ENCODE results near the gene SAMD4A. TPM values are rescaled to one million over a fixed set of nuclear protein-coding genes. Genes with fewer than 3 reads are reported as not detected.
"Not testable (repeated sequence)": the region's sequence is repeated elsewhere in the genome, so short reads cannot be mapped to it uniquely, and the experiment has no call there.

The SAMD4A gene
- total RNA-seq, 1 experiment from 2014 or later, result 2.9 TPM

- in situ Hi-C loops (cut with HindIII; ENCODE audit: low pct_unique_long_range_greater_than_20kb, low sequenced_read_pairs), result no loop called here
- no peak for DNase-seq (ENCODE audit: low read depth)
These were observed 222.2 kb downstream of the SAMD4A start for GRCh38 chr14:54789166-54789565.

- no peak for DNase-seq (ENCODE audit: low read depth)
- in situ Hi-C loops (cut with HindIII; ENCODE audit: low pct_unique_long_range_greater_than_20kb, low sequenced_read_pairs), result no loop called here
These were observed 223.0 kb downstream of the SAMD4A start for GRCh38 chr14:54789781-54790480.

GRCh38 chr14:54791001-54791400 lies 224.1 kb downstream of the SAMD4A start:
- in situ Hi-C loops (cut with HindIII; ENCODE audit: low pct_unique_long_range_greater_than_20kb, low sequenced_read_pairs), result no loop called here
- DNase-seq (ENCODE audit: low read depth), result no peak

GRCh38 chr14:54792288-54792687 lies 225.4 kb downstream of the SAMD4A start:
- in situ Hi-C loops (cut with HindIII; ENCODE audit: low pct_unique_long_range_greater_than_20kb, low sequenced_read_pairs), result no loop called here
- no peak for DNase-seq (ENCODE audit: low read depth)

- in situ Hi-C loops (cut with HindIII; ENCODE audit: low pct_unique_long_range_greater_than_20kb, low sequenced_read_pairs), result no loop called here
- no peak for DNase-seq (ENCODE audit: low read depth)
These were observed 227.2 kb downstream of the SAMD4A start for GRCh38 chr14:54794159-54794558.

GRCh38 chr14:54794796-54795195 lies 227.9 kb downstream of the SAMD4A start:
- in situ Hi-C loops (cut with HindIII; ENCODE audit: low pct_unique_long_range_greater_than_20kb, low sequenced_read_pairs), result no loop called here
- no peak for DNase-seq (ENCODE audit: low read depth)

GRCh38 chr14:54796961-54797360 lies 230.0 kb downstream of the SAMD4A start:
- in situ Hi-C loops (cut with HindIII; ENCODE audit: low pct_unique_long_range_greater_than_20kb, low sequenced_read_pairs), result no loop called here
- DNase-seq (ENCODE audit: low read depth), result no peak

- DNase-seq (ENCODE audit: low read depth), result no peak
- in situ Hi-C loops (cut with HindIII; ENCODE audit: low pct_unique_long_range_greater_than_20kb, low sequenced_read_pairs), result no loop called here
These were observed 230.6 kb downstream of the SAMD4A start for GRCh38 chr14:54797556-54797955.

- in situ Hi-C loops (cut with HindIII; ENCODE audit: low pct_unique_long_range_greater_than_20kb, low sequenced_read_pairs), result no loop called here
- DNase-seq (ENCODE audit: low read depth), result no peak
These were observed 231.1 kb downstream of the SAMD4A start for GRCh38 chr14:54797986-54798385.

- in situ Hi-C loops (cut with HindIII; ENCODE audit: low pct_unique_long_range_greater_than_20kb, low sequenced_read_pairs), result no loop called here
- DNase-seq (ENCODE audit: low read depth), result no peak
These were observed 231.7 kb downstream of the SAMD4A start for GRCh38 chr14:54798465-54799124.

- in situ Hi-C loops (cut with HindIII; ENCODE audit: low pct_unique_long_range_greater_than_20kb, low sequenced_read_pairs); DNase-seq (ENCODE audit: low read depth): not testable (repeated sequence)
These were observed 234.6 kb downstream of the SAMD4A start for GRCh38 chr14:54801482-54801881.

GRCh38 chr14:54803396-54803795 lies 236.5 kb downstream of the SAMD4A start:
- in situ Hi-C loops (cut with HindIII; ENCODE audit: low pct_unique_long_range_greater_than_20kb, low sequenced_read_pairs), result no loop called here
- no peak for DNase-seq (ENCODE audit: low read depth)

- in situ Hi-C loops (cut with HindIII; ENCODE audit: low pct_unique_long_range_greater_than_20kb, low sequenced_read_pairs), result no loop called here
- no peak for DNase-seq (ENCODE audit: low read depth)
These were observed 237.1 kb downstream of the SAMD4A start for GRCh38 chr14:54803926-54804537.

- in situ Hi-C loops (cut with HindIII; ENCODE audit: low pct_unique_long_range_greater_than_20kb, low sequenced_read_pairs), result no loop called here
- no peak for DNase-seq (ENCODE audit: low read depth)
These were observed 237.7 kb downstream of the SAMD4A start for GRCh38 chr14:54804538-54805041.

GRCh38 chr14:54805070-54805444 lies 238.1 kb downstream of the SAMD4A start:
- DNase-seq (ENCODE audit: low read depth), result no peak
- in situ Hi-C loops (cut with HindIII; ENCODE audit: low pct_unique_long_range_greater_than_20kb, low sequenced_read_pairs), result no loop called here

- DNase-seq (ENCODE audit: low read depth), result peak; percentile 65
- in situ Hi-C loops (cut with HindIII; ENCODE audit: low pct_unique_long_range_greater_than_20kb, low sequenced_read_pairs), result no loop called here
These were observed 238.8 kb downstream of the SAMD4A start for GRCh38 chr14:54805445-54806322.

- in situ Hi-C loops (cut with HindIII; ENCODE audit: low pct_unique_long_range_greater_than_20kb, low sequenced_read_pairs), result no loop called here
- DNase-seq (ENCODE audit: low read depth), result no peak
These were observed 239.7 kb downstream of the SAMD4A start for GRCh38 chr14:54806616-54807015.

- DNase-seq (ENCODE audit: low read depth), result no peak
- in situ Hi-C loops (cut with HindIII; ENCODE audit: low pct_unique_long_range_greater_than_20kb, low sequenced_read_pairs), result no loop called here
These were observed 240.5 kb downstream of the SAMD4A start for GRCh38 chr14:54807428-54807827.
